ENCODE results near the gene BCCIP. TPM values are rescaled to one million over a fixed set of nuclear protein-coding genes. Genes with fewer than 3 reads are reported as not detected.

Gene BCCIP
- total RNA-seq, 1 donor from 2014 or later = 122 TPM

GRCh38 chr10:125840955-125841354, 17.6 kb downstream of the BCCIP start:
- H3K9ac ChIP-seq = no peak overlapping the region
- no peaks in the 10 kb centered on the region for H4K20me1 ChIP-seq (ENCODE audit: low read depth)
- H3K9me3 Mint-ChIP-seq = no peaks in the 10 kb centered on the region
- no peaks in the 10 kb centered on the region for H3K4me1 ChIP-seq
- H3K79me2 ChIP-seq (ENCODE audit: low read depth) = no peaks in the 10 kb centered on the region
- no peaks in the 10 kb centered on the region for H3K27me3 Mint-ChIP-seq (ENCODE audit: insufficient read depth, low read depth)
- H3K4me3 ChIP-seq = no peak overlapping the region
- TF ChIP-seq, protein P1, sequence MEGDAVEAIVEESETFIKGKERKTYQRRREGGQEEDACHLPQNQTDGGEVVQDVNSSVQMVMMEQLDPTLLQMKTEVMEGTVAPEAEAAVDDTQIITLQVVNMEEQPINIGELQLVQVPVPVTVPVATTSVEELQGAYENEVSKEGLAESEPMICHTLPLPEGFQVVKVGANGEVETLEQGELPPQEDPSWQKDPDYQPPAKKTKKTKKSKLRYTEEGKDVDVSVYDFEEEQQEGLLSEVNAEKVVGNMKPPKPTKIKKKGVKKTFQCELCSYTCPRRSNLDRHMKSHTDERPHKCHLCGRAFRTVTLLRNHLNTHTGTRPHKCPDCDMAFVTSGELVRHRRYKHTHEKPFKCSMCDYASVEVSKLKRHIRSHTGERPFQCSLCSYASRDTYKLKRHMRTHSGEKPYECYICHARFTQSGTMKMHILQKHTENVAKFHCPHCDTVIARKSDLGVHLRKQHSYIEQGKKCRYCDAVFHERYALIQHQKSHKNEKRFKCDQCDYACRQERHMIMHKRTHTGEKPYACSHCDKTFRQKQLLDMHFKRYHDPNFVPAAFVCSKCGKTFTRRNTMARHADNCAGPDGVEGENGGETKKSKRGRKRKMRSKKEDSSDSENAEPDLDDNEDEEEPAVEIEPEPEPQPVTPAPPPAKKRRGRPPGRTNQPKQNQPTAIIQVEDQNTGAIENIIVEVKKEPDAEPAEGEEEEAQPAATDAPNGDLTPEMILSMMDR (IDR thresholded peaks at IDR 0.05) = no peak
- TF ChIP-seq EZH2 (IDR thresholded peaks at IDR 0.05) = no peak
- no peak for TF ChIP-seq EZH2phosphoT487 (IDR thresholded peaks at IDR 0.05)
- H3K36me3 ChIP-seq = peaks cover 6% of the 10 kb centered on the region
- H3K9me3 ChIP-seq (ENCODE audit: low read depth) = no peaks in the 10 kb centered on the region
- no peaks in the 10 kb centered on the region for H3K4me1 Mint-ChIP-seq
- H3F3A ChIP-seq (ENCODE audit: low read depth) = no peaks in the 10 kb centered on the region
- H2AFZ ChIP-seq (replicated peaks) = no peak overlapping the region
- no peak overlapping the region for H3K27ac ChIP-seq
- H3K27ac Mint-ChIP-seq = no peak overlapping the region
- H3K4me3 Mint-ChIP-seq = no peak overlapping the region
- no peak for DNase-seq (ENCODE audit: low spot score)
- peaks cover 27% of the 10 kb centered on the region for H3K36me3 Mint-ChIP-seq
- H3K4me2 ChIP-seq = no peak overlapping the region
- no peaks in the 10 kb centered on the region for H3K27me3 ChIP-seq

- DNase-seq (ENCODE audit: low spot score) = no peak
- no peak overlapping the region for H3K9ac ChIP-seq
- no peaks in the 10 kb centered on the region for H3K9me3 ChIP-seq (ENCODE audit: low read depth)
- H3K36me3 ChIP-seq = peaks cover 3% of the 10 kb centered on the region
- H2AFZ ChIP-seq (replicated peaks) = no peak overlapping the region
- H3K27me3 ChIP-seq = no peaks in the 10 kb centered on the region
- no peaks in the 10 kb centered on the region for H4K20me1 ChIP-seq (ENCODE audit: low read depth)
- peak overlapping the region; percentile 8 for H3K27ac Mint-ChIP-seq
- H3K9me3 Mint-ChIP-seq = no peaks in the 10 kb centered on the region
- no peaks in the 10 kb centered on the region for H3F3A ChIP-seq (ENCODE audit: low read depth)
- H3K4me2 ChIP-seq = no peak overlapping the region
- H3K27me3 Mint-ChIP-seq (ENCODE audit: insufficient read depth, low read depth) = peaks cover 2% of the 10 kb centered on the region
- no peak overlapping the region for H3K4me3 Mint-ChIP-seq
- H3K79me2 ChIP-seq (ENCODE audit: low read depth) = no peaks in the 10 kb centered on the region
- H3K27ac ChIP-seq = no peak overlapping the region
- TF ChIP-seq EZH2 (IDR thresholded peaks at IDR 0.05) = no peak
- TF ChIP-seq, protein P1 (IDR thresholded peaks at IDR 0.05) = no peak
- TF ChIP-seq EZH2phosphoT487 (IDR thresholded peaks at IDR 0.05) = no peak
- no peaks in the 10 kb centered on the region for H3K4me1 ChIP-seq
- no peaks in the 10 kb centered on the region for H3K4me1 Mint-ChIP-seq
- H3K4me3 ChIP-seq = no peak overlapping the region
- peaks cover 27% of the 10 kb centered on the region for H3K36me3 Mint-ChIP-seq
Measured at GRCh38 chr10:125843603-125844329, 20.4 kb downstream of the BCCIP start.

DNA sequence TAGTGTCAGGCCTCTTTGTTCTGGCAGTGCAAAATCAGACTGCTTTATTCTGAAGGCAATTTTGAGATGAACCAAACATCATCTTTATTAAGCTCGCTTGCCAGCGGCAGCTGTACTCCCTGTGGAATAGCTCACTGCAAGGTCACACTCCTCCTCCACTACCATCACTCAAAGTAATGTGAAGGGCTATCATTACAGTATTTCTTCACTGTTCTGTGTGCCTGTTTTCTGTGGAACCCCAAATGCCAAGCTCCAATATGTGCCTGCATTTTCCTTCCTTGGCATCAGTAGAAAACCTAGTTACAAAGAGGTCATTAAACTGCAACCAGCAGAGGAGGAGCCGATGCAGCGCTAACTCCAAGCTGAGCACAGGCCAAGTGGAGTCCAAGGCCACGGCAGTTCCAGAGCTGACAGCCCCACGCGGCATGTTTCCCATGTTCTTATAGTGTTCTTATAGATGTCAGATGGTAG, 21.4 kb downstream of the BCCIP start:
- Histone ChIP-seq H3K36me3 (peaks cover 3% of the 10 kb centered on the region), H3K9ac (no peak overlapping the region), H3K4me2 (no peak overlapping the region), H2AFZ (replicated peaks) (no peak overlapping the region), H4K20me1 (ENCODE audit: low read depth) (no peaks in the 10 kb centered on the region), H3K79me2 (ENCODE audit: low read depth) (no peaks in the 10 kb centered on the region), H3F3A (ENCODE audit: low read depth) (no peaks in the 10 kb centered on the region), H3K9me3 (ENCODE audit: low read depth) (no peaks in the 10 kb centered on the region), H3K4me1 (no peaks in the 10 kb centered on the region), H3K4me3 (no peak overlapping the region), H3K27me3 (no peaks in the 10 kb centered on the region), H3K27ac (no peak overlapping the region)
- H3K27ac Mint-ChIP-seq = no peak overlapping the region
- no peak for DNase-seq (ENCODE audit: low spot score)
- no peaks in the 10 kb centered on the region for H3K9me3 Mint-ChIP-seq
- no peak for TF ChIP-seq EZH2 (IDR thresholded peaks at IDR 0.05)
- no peak for TF ChIP-seq EZH2phosphoT487 (IDR thresholded peaks at IDR 0.05)
- TF ChIP-seq, protein P1 (IDR thresholded peaks at IDR 0.05) = no peak
- no peak overlapping the region for H3K4me3 Mint-ChIP-seq
- no peaks in the 10 kb centered on the region for H3K4me1 Mint-ChIP-seq
- H3K27me3 Mint-ChIP-seq (ENCODE audit: insufficient read depth, low read depth) = peaks cover 2% of the 10 kb centered on the region
- peaks cover 29% of the 10 kb centered on the region for H3K36me3 Mint-ChIP-seq
